ENCODE measurements around the gene CSNK1D. TPM values are rescaled to one million over a fixed set of nuclear protein-coding genes. Genes with fewer than 3 reads are reported as not detected.

The CSNK1D gene
- total and polyA plus RNA-seq, 12 donors, result 23.7 to 185 (median 125) TPM

DNA sequence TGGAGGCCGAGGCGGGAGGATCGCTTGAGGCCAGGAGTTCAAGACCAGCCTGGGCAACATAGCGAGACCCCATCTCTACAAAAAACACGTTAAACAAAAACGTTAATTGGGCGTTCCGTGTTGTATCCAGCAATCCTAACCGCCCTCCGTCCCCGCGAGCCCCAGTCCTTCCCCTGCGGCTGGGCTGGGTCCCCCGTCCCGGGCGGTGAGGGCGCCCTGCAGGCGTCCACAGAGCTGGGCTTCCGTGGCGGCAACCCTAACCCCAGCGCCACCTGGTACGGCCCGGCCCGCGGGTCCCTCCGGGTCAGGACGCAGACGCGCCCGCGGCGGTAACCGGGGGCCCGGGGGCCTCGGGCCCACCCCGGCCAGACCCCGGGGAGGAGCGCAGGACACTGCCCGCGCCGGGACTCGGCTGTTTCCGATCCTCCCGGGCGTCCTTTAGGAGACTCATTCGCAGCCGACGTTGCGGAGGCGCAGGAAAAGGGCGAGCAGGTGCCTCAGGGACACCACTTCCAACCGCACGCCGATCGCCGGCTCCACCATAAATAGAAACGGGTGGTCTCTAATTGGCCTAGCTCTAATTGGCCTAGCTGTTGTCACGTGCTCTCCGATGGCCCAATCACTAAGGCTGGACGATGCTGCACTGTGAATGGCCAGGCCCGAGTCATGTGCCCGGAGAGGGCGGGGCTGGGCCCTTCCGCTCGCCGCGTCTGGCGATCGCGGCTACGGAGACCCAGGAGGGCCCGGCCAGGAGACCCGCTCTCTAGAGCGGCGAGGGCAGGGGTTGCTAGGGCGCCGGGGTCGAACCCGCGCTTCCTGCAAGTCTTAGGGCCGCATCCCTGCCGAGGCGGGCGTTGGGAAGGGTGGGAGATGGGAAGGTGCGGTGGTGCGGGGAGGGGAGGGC lies 19.0 kb upstream of the CSNK1D start:
- peak overlapping the region; percentile 92 to 99 (median 93) for H3K27ac ChIP-seq
- 4 to 100% (median 14%) methylated on average over 2 to 86 of the region's 86 CpGs for WGBS, 4 donors
- H3K36me3 ChIP-seq (replicated peaks in 1 of 2), result no peaks in the 10 kb centered on the region
- H3K4me3 ChIP-seq, result peak overlapping the region; percentile 42 to 96 (median 66)
- DNase-seq, result peak; percentile 94 to 99 (median 98)
- intact Hi-C loops (cut with DNase I), result loop anchor here in 1 of 2 donors (10.0 kb wide), 1 partner anchor 268 kb away; the partner anchor contains the start of genes CENPX and LRRC45
- no peaks in the 10 kb centered on the region for H3K27me3 ChIP-seq
- H3K4me1 ChIP-seq (replicated peaks in 1 of 2), result peaks cover 0 to 30% of the 10 kb centered on the region in 2 donors
- H3K9me3 ChIP-seq (replicated peaks in 1 of 3), result no peaks in the 10 kb centered on the region
- TF ChIP-seq POLR2A (IDR thresholded peaks at IDR 0.05), result peak; percentile 82 to 96
- TF ChIP-seq, protein P1, sequence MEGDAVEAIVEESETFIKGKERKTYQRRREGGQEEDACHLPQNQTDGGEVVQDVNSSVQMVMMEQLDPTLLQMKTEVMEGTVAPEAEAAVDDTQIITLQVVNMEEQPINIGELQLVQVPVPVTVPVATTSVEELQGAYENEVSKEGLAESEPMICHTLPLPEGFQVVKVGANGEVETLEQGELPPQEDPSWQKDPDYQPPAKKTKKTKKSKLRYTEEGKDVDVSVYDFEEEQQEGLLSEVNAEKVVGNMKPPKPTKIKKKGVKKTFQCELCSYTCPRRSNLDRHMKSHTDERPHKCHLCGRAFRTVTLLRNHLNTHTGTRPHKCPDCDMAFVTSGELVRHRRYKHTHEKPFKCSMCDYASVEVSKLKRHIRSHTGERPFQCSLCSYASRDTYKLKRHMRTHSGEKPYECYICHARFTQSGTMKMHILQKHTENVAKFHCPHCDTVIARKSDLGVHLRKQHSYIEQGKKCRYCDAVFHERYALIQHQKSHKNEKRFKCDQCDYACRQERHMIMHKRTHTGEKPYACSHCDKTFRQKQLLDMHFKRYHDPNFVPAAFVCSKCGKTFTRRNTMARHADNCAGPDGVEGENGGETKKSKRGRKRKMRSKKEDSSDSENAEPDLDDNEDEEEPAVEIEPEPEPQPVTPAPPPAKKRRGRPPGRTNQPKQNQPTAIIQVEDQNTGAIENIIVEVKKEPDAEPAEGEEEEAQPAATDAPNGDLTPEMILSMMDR (IDR thresholded peaks at IDR 0.05), result no peak

DNA sequence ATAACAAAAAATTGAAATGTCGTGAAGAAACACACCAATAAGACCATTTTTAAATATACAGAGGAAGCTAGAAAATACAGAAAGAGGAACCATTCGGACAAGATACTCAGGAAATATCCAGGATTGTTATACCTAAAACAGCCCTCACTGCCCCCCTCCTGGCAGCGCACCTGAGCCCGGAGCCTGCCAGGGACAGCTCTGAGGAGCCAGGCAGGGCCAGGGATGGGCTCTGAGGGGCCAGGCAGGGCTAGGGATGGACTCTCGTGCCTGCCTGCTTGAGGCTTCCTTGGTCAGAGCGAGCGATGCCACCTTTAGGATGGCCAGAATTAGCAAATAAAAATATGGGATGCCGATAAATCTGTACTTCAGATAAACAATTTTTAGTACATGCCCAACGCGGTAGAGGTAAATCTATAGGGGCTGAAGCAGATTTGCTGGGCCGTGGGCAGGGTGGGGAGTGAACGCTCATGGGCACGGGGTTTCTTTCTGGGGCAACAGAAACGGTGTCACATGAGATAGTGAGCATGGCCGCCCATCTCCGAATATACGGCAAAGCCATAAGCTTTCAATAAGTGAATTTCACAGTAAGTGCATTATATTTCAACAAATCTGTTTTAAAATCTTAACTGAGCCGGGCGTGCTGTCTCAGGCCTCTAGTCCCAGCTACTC lies 18.2 kb upstream of the CSNK1D start:
- Histone ChIP-seq H3K27ac (peak overlapping the region in 3 of 5 donors; percentile 8 to 99 (median 92)), H3K9me3 (replicated peaks in 1 of 3) (no peaks in the 10 kb centered on the region), H3K4me3 (peak overlapping the region in 2 of 4 donors; percentile 42 to 96), H3K4me1 (replicated peaks in 1 of 2) (peaks cover 0 to 22% of the 10 kb centered on the region in 2 donors), H3K27me3 (no peaks in the 10 kb centered on the region), H3K36me3 (replicated peaks in 1 of 2) (no peaks in the 10 kb centered on the region)
- TF ChIP-seq, protein P1 (IDR thresholded peaks at IDR 0.05), result no peak
- TF ChIP-seq POLR2A (IDR thresholded peaks at IDR 0.05), result no peak
- WGBS, 4 donors, result 84 to 91% (median 87%) methylated on average over 19 of the region's 19 CpGs
- no peak for DNase-seq
- intact Hi-C loops (cut with DNase I), result loop anchor here in 1 of 2 donors (10.0 kb wide), 1 partner anchor 267 kb away; the partner anchor contains the start of genes CENPX and LRRC45

- WGBS, 4 donors, result 43 to 55% (median 52%) methylated on average over 13 to 19 of the region's 19 CpGs
- intact Hi-C loops (cut with DNase I), result no loop called here
- H3K4me1 ChIP-seq (replicated peaks in 1 of 2), result peaks cover 0 to 12% of the 10 kb centered on the region in 2 donors
- peak; percentile 62 to 96 (median 89) for DNase-seq
- H3K9me3 ChIP-seq (replicated peaks in 1 of 3), result no peaks in the 10 kb centered on the region
- H3K27ac ChIP-seq, result peak overlapping the region; percentile 24 to 73 (median 43)
- H3K27me3 ChIP-seq, result no peaks in the 10 kb centered on the region
- no peaks in the 10 kb centered on the region for H3K36me3 ChIP-seq (replicated peaks in 1 of 2)
- no peak overlapping the region for H3K4me3 ChIP-seq
- TF ChIP-seq POLR2A (IDR thresholded peaks at IDR 0.05), result peak in 1 of 2 donors; percentile 45
- TF ChIP-seq, protein P1 (IDR thresholded peaks at IDR 0.05), result no peak
Measured at GRCh38 chr17:82287868-82288801, 14.6 kb upstream of the CSNK1D start.

All from adrenal gland (tissue), 12 donors.